ENCODE measurements around the gene ICE1. TPM values are rescaled to one million over a fixed set of nuclear protein-coding genes. Genes with fewer than 3 reads are reported as not detected.
A peak's percentile ranks its signal among the peaks of the same experiment; 100 is the strongest.

Gene ICE1
- total RNA-seq, 3 donors from 2014 or later, result 33.1 to 47.7 (median 34.1) TPM

GRCh38 chr5:5418764-5419163, 3.7 kb upstream of the ICE1 start:
- Histone ChIP-seq H3K4me3 (no peak overlapping the region), H3K36me3 (no peaks in the 10 kb centered on the region), H3K27ac (no peak overlapping the region), H3K27me3 (no peaks in the 10 kb centered on the region), H3K4me1 (peaks cover 0 to 9% of the 10 kb centered on the region in 2 donors), H3K9me3 (no peaks in the 10 kb centered on the region)
- DNase-seq (ENCODE audit: low spot score in 2 of 2), result no peak
- intact Hi-C loops (cut with DNase I; ENCODE audit: low total_unique reads), result no loop called here
- TF ChIP-seq POLR2AphosphoS5 (IDR thresholded peaks at IDR 0.05) (no peak), POLR2A (IDR thresholded peaks at IDR 0.05) (no peak), CTCF (IDR thresholded peaks at IDR 0.05) (no peak)

- peak; percentile 68 to 80 (median 71) for TF ChIP-seq CTCF (IDR thresholded peaks at IDR 0.05)
- peak in 1 of 3 donors; percentile 13 for TF ChIP-seq POLR2AphosphoS5 (IDR thresholded peaks at IDR 0.05)
- TF ChIP-seq POLR2A (IDR thresholded peaks at IDR 0.05), result no peak
- no peaks in the 10 kb centered on the region for H3K27me3 ChIP-seq
- no peaks in the 10 kb centered on the region for H3K36me3 ChIP-seq
- no peak for DNase-seq (ENCODE audit: low spot score in 2 of 2)
- peaks cover 0 to 16% of the 10 kb centered on the region in 2 donors for H3K4me1 ChIP-seq
- H3K9me3 ChIP-seq, result no peaks in the 10 kb centered on the region
- intact Hi-C loops (cut with DNase I; ENCODE audit: low total_unique reads), result no loop called here
- H3K27ac ChIP-seq, result no peak overlapping the region
- H3K4me3 ChIP-seq, result no peak overlapping the region
Measured at GRCh38 chr5:5419291-5420210, 2.9 kb upstream of the ICE1 start.

GRCh38 chr5:5420251-5420650, 2.2 kb upstream of the ICE1 start:
- Histone ChIP-seq H3K4me1 (peaks cover 0 to 16% of the 10 kb centered on the region in 2 donors), H3K27me3 (no peaks in the 10 kb centered on the region), H3K9me3 (no peaks in the 10 kb centered on the region), H3K36me3 (no peaks in the 10 kb centered on the region), H3K4me3 (no peak overlapping the region), H3K27ac (no peak overlapping the region)
- intact Hi-C loops (cut with DNase I; ENCODE audit: low total_unique reads), result no loop called here
- no peak for TF ChIP-seq POLR2A (IDR thresholded peaks at IDR 0.05)
- TF ChIP-seq POLR2AphosphoS5 (IDR thresholded peaks at IDR 0.05), result no peak
- no peak for TF ChIP-seq CTCF (IDR thresholded peaks at IDR 0.05)
- DNase-seq (ENCODE audit: low spot score in 2 of 2), result no peak

- H3K27ac ChIP-seq, result peak overlapping the region; percentile 91 to 97
- H3K27me3 ChIP-seq, result no peaks in the 10 kb centered on the region
- intact Hi-C loops (cut with DNase I; ENCODE audit: low total_unique reads), result no loop called here
- H3K4me3 ChIP-seq, result peak overlapping the region; percentile 90 to 100 (median 92)
- H3K9me3 ChIP-seq, result no peaks in the 10 kb centered on the region
- no peaks in the 10 kb centered on the region for H3K36me3 ChIP-seq
- DNase-seq (ENCODE audit: low spot score in 2 of 2), result no peak
- peaks cover 0 to 16% of the 10 kb centered on the region in 2 donors for H3K4me1 ChIP-seq
- TF ChIP-seq POLR2A (IDR thresholded peaks at IDR 0.05), result no peak
- no peak for TF ChIP-seq CTCF (IDR thresholded peaks at IDR 0.05)
- TF ChIP-seq POLR2AphosphoS5 (IDR thresholded peaks at IDR 0.05), result no peak
Measured at GRCh38 chr5:5421149-5421960, 1.1 kb upstream of the ICE1 start.
